Measurements from ENCODE around the gene SF3B5. TPM values are rescaled to one million over a fixed set of nuclear protein-coding genes. Genes with fewer than 3 reads are reported as not detected.
A peak's percentile ranks its signal among the peaks of the same experiment; 100 is the strongest.

SF3B5 gene
- total RNA-seq, 1 donor from 2014 or later, result 164 TPM

DNA sequence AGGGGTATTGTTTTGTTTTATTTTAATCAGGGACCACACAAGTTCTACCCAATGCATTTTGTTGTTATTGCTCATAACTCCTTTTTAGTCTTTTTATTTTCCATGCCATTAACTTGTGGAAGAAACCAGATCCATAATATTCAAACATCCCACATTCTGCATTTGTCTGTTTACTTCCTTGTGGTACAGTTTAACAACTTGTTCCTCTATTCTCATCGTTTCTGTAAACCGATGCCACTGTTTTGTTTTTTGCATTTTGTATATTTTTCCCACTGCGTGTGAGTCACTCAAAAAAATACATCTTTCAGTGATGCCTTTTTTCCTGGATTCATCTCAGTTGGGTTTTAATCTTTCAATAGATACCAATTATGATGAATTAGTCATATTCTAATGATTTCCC, 22.3 kb downstream of the SF3B5 start:
- TF ChIP-seq, protein P1, sequence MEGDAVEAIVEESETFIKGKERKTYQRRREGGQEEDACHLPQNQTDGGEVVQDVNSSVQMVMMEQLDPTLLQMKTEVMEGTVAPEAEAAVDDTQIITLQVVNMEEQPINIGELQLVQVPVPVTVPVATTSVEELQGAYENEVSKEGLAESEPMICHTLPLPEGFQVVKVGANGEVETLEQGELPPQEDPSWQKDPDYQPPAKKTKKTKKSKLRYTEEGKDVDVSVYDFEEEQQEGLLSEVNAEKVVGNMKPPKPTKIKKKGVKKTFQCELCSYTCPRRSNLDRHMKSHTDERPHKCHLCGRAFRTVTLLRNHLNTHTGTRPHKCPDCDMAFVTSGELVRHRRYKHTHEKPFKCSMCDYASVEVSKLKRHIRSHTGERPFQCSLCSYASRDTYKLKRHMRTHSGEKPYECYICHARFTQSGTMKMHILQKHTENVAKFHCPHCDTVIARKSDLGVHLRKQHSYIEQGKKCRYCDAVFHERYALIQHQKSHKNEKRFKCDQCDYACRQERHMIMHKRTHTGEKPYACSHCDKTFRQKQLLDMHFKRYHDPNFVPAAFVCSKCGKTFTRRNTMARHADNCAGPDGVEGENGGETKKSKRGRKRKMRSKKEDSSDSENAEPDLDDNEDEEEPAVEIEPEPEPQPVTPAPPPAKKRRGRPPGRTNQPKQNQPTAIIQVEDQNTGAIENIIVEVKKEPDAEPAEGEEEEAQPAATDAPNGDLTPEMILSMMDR (conservative IDR thresholded peaks at IDR 0.05), result no peak

DNA sequence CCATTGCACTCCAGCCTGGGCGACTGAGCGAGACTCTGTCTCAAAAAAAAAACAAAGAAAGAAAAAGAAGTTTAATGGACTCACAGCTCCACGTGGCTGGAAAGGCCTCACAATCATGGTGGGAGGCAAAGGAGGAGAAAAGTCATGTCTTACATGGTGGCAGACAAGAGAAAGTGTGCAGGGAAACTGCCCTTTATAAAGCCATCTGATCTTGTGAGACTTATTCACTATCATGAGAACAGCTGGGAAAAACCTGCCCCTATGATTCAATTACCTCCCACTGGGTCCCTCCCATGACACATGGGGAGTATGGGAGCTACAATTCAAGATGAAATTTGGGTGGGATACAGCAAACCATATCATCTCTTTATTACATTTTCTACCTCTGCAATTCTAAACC, 25.9 kb downstream of the SF3B5 start:
- Mint-ChIP-seq H3K4me3 (no peak overlapping the region), H3K36me3 (ENCODE audit: low read depth) (no peaks in the 10 kb centered on the region), H3K27ac (ENCODE audit: unreplicated experiment) (no peak overlapping the region), H3K4me1 (peaks cover 7% of the 10 kb centered on the region), H3K27me3 (ENCODE audit: low read depth) (peaks cover 69% of the 10 kb centered on the region), H3K9me3 (no peaks in the 10 kb centered on the region)
- TF ChIP-seq, protein P1 (conservative IDR thresholded peaks at IDR 0.05), result no peak
- no peak for DNase-seq (ENCODE audit: low read depth, low spot score)

More for the DNA sequence above, 22.3 kb downstream of the SF3B5 start:
- Mint-ChIP-seq H3K9me3 (no peaks in the 10 kb centered on the region), H3K4me1 (no peaks in the 10 kb centered on the region), H3K27ac (ENCODE audit: unreplicated experiment) (no peak overlapping the region), H3K27me3 (ENCODE audit: low read depth) (peaks cover 35% of the 10 kb centered on the region), H3K4me3 (no peak overlapping the region), H3K36me3 (ENCODE audit: low read depth) (no peaks in the 10 kb centered on the region)
- DNase-seq (ENCODE audit: low read depth, low spot score), result no peak

DNA sequence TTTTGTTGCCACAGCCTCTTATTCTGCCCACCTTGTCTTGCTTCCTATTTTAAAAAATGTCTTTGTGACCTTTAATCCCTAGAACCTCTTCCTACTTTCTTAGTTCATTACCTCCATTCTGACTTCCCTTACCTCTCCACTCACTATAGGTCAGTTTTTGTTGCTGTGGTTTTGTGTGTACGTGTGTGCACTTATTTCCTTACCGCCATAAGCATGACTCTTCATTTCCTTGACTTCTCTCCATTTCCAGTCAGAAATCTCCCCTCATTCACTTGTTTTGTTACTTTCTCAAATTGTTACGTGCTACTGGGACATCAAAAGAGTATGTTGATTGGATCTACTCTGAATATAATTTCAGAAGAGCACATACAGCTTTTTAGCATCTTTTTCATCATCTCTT, 26.6 kb downstream of the SF3B5 start:
- Mint-ChIP-seq H3K4me1 (peaks cover 7% of the 10 kb centered on the region), H3K9me3 (no peaks in the 10 kb centered on the region), H3K27me3 (ENCODE audit: low read depth) (peaks cover 72% of the 10 kb centered on the region), H3K36me3 (ENCODE audit: low read depth) (no peaks in the 10 kb centered on the region), H3K4me3 (no peak overlapping the region), H3K27ac (ENCODE audit: unreplicated experiment) (no peak overlapping the region)
- TF ChIP-seq, protein P1 (conservative IDR thresholded peaks at IDR 0.05), result no peak
- DNase-seq (ENCODE audit: low read depth, low spot score), result no peak

DNA sequence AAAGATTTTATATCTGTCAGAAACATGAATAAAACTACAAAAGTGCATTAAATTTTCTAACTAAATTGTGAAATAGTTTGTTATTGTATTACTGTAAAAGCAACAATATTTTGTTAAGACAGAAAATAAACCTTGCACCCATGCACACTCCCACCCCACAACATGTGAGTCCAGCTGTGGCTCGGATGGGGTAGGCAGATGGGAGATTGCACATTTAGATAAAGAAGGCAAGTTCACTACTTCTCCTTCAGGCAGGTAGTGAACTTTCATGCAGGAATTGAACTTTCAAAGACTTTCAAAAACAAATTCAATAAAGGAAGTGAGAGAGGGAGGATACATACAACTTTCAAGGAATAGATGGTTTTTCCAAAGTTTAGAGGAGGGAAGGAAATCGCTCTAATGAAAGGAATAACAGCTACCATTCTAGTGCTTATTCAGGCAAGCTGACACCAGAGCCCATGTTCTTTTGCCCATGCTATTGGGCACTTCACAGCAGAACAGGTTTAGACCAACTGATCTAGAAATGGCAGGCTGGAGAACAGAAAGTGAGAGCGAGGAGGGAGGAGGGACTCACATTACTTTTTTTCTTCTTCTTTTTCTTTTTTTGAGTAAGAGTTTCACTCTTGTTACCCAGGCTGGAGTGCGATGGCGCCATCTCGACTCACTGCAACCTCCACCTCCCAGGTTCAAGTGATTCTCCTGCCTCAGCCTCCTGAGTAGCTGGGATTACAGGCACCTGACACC, 28.5 kb downstream of the SF3B5 start:
- Mint-ChIP-seq H3K27ac (ENCODE audit: unreplicated experiment) (no peak overlapping the region), H3K4me3 (no peak overlapping the region), H3K36me3 (ENCODE audit: low read depth) (no peaks in the 10 kb centered on the region), H3K4me1 (peaks cover 18% of the 10 kb centered on the region), H3K27me3 (ENCODE audit: low read depth) (peaks cover 82% of the 10 kb centered on the region), H3K9me3 (no peaks in the 10 kb centered on the region)
- no peak for DNase-seq (ENCODE audit: low read depth, low spot score)
- TF ChIP-seq, protein P1 (conservative IDR thresholded peaks at IDR 0.05), result no peak

DNA sequence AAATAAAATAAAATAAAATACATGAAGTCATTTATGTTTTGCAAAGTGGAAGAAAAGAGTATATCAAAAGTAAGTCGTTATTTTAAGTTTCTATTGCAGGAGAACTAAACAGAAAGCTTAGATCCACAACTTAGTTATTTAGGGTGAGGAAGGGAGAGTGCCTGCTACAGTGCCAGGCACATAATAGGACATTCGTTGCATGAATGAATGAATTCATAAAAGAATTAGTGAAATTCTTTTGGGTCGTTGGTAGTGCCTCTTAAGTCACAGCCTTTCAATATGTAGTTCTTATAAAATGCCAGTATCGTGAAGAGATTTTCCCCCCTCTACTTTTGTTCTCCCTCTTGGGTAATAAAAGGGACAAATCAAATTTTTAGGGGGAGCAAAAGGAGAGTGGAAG, 29.1 kb downstream of the SF3B5 start:
- H3K36me3 Mint-ChIP-seq (ENCODE audit: low read depth), result no peaks in the 10 kb centered on the region

More for the DNA sequence above, 29.1 kb downstream of the SF3B5 start:
- Mint-ChIP-seq H3K27me3 (ENCODE audit: low read depth) (peaks cover 82% of the 10 kb centered on the region), H3K4me3 (peak overlapping the region; percentile 15), H3K9me3 (no peaks in the 10 kb centered on the region), H3K4me1 (peaks cover 18% of the 10 kb centered on the region), H3K27ac (ENCODE audit: unreplicated experiment) (no peak overlapping the region)
- TF ChIP-seq, protein P1 (conservative IDR thresholded peaks at IDR 0.05), result no peak
- no peak for DNase-seq (ENCODE audit: low read depth, low spot score)

Data from neural crest cell (in vitro differentiated cells).